ENCODE results near the gene PDPN. TPM values are rescaled to one million over a fixed set of nuclear protein-coding genes. Genes with fewer than 3 reads are reported as not detected.

PDPN gene
- total RNA-seq, 6 experiments from 2014 or later: 0.11 to 1.1 (median 0.45) TPM

DNA sequence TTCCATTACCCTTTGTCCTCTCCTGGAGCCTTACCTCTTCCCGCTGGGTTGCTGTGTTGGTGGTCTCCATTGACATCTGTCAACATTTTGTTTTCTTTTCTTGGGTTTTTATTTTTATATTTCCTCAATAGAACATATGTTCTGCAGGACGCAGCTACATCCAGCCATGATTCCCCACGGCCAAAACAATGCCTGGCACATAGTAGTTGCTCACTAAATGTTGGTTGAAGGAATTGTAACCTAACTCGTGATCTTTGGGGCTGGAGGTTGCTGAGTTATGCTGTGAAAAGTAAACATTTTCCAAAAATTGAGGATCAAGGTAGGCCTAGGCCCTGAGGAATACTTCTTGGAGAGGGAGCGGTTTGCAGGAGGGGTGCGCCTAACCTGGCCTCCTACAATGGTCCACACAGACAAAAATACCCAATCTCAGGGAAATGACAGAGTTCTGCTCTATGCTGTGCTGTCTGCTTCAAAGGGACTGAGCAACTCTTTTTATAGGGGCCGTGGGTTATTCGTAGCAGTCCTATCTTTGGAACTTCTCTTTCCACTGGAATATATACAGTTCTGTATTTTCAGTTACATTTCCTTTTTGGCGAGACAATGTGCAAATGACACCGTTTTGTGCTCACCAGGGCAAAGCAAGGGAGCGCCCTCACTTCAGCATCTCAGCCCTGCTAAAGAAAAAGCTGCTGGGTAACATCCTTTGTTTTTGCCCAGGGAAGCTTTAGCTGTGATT, 1.4 kb downstream of the PDPN start:
- 54% methylated on average over 9 of the region's 11 CpGs for WGBS (ENCODE audit: insufficient coverage, low coverage, low lambda C conversion rate, missing lambda C conversion rate)
- DNase-seq (no peak), ATAC-seq (no peak)
- TF ChIP-seq, protein P1, sequence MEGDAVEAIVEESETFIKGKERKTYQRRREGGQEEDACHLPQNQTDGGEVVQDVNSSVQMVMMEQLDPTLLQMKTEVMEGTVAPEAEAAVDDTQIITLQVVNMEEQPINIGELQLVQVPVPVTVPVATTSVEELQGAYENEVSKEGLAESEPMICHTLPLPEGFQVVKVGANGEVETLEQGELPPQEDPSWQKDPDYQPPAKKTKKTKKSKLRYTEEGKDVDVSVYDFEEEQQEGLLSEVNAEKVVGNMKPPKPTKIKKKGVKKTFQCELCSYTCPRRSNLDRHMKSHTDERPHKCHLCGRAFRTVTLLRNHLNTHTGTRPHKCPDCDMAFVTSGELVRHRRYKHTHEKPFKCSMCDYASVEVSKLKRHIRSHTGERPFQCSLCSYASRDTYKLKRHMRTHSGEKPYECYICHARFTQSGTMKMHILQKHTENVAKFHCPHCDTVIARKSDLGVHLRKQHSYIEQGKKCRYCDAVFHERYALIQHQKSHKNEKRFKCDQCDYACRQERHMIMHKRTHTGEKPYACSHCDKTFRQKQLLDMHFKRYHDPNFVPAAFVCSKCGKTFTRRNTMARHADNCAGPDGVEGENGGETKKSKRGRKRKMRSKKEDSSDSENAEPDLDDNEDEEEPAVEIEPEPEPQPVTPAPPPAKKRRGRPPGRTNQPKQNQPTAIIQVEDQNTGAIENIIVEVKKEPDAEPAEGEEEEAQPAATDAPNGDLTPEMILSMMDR (IDR thresholded peaks at IDR 0.05): no peak
- no peak for TF ChIP-seq POLR2A (IDR thresholded peaks at IDR 0.05)
- Histone ChIP-seq H3K9me3 (no peaks in the 10 kb centered on the region), H3K36me3 (no peaks in the 10 kb centered on the region), H3K27me3 (peaks cover 0 to 6% of the 10 kb centered on the region in 2 donors), H3K27ac (no peak overlapping the region), H3K4me1 (no peaks in the 10 kb centered on the region), H3K4me3 (no peak overlapping the region)
- intact Hi-C loops (cut with DNase I): no loop called here

GRCh38 chr1:13585612-13585991, 2.0 kb downstream of the PDPN start:
- peaks cover 0 to 6% of the 10 kb centered on the region in 2 donors for H3K27me3 ChIP-seq
- DNase-seq (no peak), ATAC-seq (no peak)
- no peak overlapping the region for H3K4me3 ChIP-seq
- 38% methylated on average over 8 of the region's 9 CpGs for WGBS (ENCODE audit: insufficient coverage, low coverage, low lambda C conversion rate, missing lambda C conversion rate)
- no peaks in the 10 kb centered on the region for H3K9me3 ChIP-seq
- H3K36me3 ChIP-seq: no peaks in the 10 kb centered on the region
- TF ChIP-seq POLR2A (IDR thresholded peaks at IDR 0.05): no peak
- TF ChIP-seq, protein P1 (IDR thresholded peaks at IDR 0.05): no peak
- intact Hi-C loops (cut with DNase I): no loop called here
- H3K27ac ChIP-seq: no peak overlapping the region
- no peaks in the 10 kb centered on the region for H3K4me1 ChIP-seq

DNA sequence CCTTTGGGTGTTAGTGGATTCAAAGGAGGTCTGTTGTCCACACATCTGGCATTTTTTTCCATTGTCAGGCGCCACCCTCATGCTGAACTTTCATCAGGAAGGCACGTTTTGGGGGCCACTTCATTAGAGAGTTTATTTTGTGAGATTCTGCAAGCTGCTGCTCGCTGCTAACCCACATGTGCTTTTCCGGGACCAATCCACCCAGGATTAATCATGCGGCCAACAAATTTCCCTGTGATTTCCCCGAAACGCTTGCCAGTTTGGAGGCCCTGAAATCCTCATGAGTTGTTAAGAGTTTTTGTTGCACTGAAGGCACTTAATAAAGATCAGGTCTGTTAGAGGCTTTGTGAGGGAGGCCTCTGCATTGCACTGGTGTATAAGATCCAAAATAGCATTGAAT, 2.4 kb downstream of the PDPN start:
- DNase-seq (no peak), ATAC-seq (no peak)

DNA sequence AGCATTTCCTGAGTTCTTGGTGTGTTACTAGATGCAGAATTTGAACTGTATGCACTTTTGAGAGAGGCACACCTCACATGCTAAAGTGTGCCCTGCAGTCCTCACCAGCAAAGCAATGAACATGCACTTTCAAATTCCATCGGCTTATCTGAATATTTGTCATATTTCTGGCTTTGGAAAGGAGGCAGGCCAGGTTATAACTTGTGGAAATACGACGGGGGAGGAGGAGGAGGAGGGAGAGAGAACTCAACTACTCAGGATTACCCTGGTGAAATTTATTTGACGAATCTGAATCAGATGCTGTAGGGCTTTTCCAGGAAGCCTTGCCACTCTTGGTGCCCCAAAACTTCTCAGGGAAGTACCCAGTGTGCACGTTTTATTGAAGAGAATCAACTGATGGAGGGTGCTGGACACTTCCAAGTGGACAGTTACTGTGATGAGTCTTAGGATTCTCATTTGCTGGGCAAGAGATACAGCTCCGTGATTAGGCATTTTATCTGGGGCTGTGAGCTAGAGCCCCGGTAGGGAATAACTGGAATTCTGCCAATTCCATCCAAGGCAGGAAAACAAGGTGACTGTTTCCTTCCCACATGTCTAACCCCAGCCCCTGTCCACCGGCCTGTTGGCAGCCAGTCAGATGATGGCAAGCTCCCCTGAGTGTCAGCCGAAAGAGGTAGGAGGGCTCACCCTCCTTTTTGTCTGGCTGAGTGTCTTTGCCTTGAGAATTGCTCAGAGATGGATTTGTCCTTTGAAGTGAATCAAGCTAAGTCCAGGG, 3.8 kb downstream of the PDPN start:
- WGBS (ENCODE audit: insufficient coverage, low coverage, low lambda C conversion rate, missing lambda C conversion rate): 31% methylated on average over 9 of the region's 9 CpGs
- intact Hi-C loops (cut with DNase I): no loop called here
- peaks cover 0 to 6% of the 10 kb centered on the region in 2 donors for H3K27me3 ChIP-seq
- H3K27ac ChIP-seq: no peak overlapping the region
- no peaks in the 10 kb centered on the region for H3K9me3 ChIP-seq
- DNase-seq: no peak
- H3K4me1 ChIP-seq: no peaks in the 10 kb centered on the region
- no peak overlapping the region for H3K4me3 ChIP-seq
- no peaks in the 10 kb centered on the region for H3K36me3 ChIP-seq
- no peak for TF ChIP-seq POLR2A (IDR thresholded peaks at IDR 0.05)
- TF ChIP-seq, protein P1 (IDR thresholded peaks at IDR 0.05): no peak
- ATAC-seq: no peak

More for the DNA sequence above, 2.4 kb downstream of the PDPN start:
- 67% methylated on average over 7 of the region's 7 CpGs for WGBS (ENCODE audit: insufficient coverage, low coverage, low lambda C conversion rate, missing lambda C conversion rate)
- Histone ChIP-seq H3K36me3 (no peaks in the 10 kb centered on the region), H3K4me1 (no peaks in the 10 kb centered on the region), H3K27ac (no peak overlapping the region), H3K4me3 (no peak overlapping the region), H3K27me3 (peaks cover 0 to 6% of the 10 kb centered on the region in 2 donors), H3K9me3 (no peaks in the 10 kb centered on the region)
- intact Hi-C loops (cut with DNase I): no loop called here
- no peak for TF ChIP-seq POLR2A (IDR thresholded peaks at IDR 0.05)
- TF ChIP-seq, protein P1 (IDR thresholded peaks at IDR 0.05): no peak
